ENCODE measurements around the gene FEM1B. TPM values are rescaled to one million over a fixed set of nuclear protein-coding genes. Genes with fewer than 3 reads are reported as not detected.

FEM1B gene
- total RNA-seq, 1 donor from 2014 or later: 20.2 TPM

- DNase-seq (ENCODE audit: low read depth): no peak
- H3K4me3 ChIP-seq (ENCODE audit: low read depth, low read length): no peak overlapping the region
- no peak for TF ChIP-seq CTCF (conservative IDR thresholded peaks at IDR 0.05; ENCODE audit: low read depth, low read length)
These were observed 9.1 kb upstream of the FEM1B start for GRCh38 chr15:68268405-68268804.

GRCh38 chr15:68271854-68272471 lies 5.6 kb upstream of the FEM1B start:
- TF ChIP-seq CTCF (conservative IDR thresholded peaks at IDR 0.05; ENCODE audit: low read depth, low read length): no peak

GRCh38 chr15:68272721-68273271 lies 4.7 kb upstream of the FEM1B start:
- DNase-seq (ENCODE audit: low read depth): no peak
- TF ChIP-seq CTCF (conservative IDR thresholded peaks at IDR 0.05; ENCODE audit: low read depth, low read length): no peak
- no peak overlapping the region for H3K4me3 ChIP-seq (ENCODE audit: low read depth, low read length)

More at GRCh38 chr15:68271854-68272471, 5.6 kb upstream of the FEM1B start:
- H3K4me3 ChIP-seq (ENCODE audit: low read depth, low read length): no peak overlapping the region
- no peak for DNase-seq (ENCODE audit: low read depth)

- no peak for DNase-seq (ENCODE audit: low read depth)
- TF ChIP-seq CTCF (conservative IDR thresholded peaks at IDR 0.05; ENCODE audit: low read depth, low read length): no peak
- H3K4me3 ChIP-seq (ENCODE audit: low read depth, low read length): no peak overlapping the region
These were observed 3.2 kb upstream of the FEM1B start for GRCh38 chr15:68274201-68274848.

GRCh38 chr15:68275165-68275746 lies 2.3 kb upstream of the FEM1B start:
- no peak for DNase-seq (ENCODE audit: low read depth)
- no peak overlapping the region for H3K4me3 ChIP-seq (ENCODE audit: low read depth, low read length)
- no peak for TF ChIP-seq CTCF (conservative IDR thresholded peaks at IDR 0.05; ENCODE audit: low read depth, low read length)

GRCh38 chr15:68276668-68277067 lies 877 bp upstream of the FEM1B start:
- no peak for TF ChIP-seq CTCF (conservative IDR thresholded peaks at IDR 0.05; ENCODE audit: low read depth, low read length)
- no peak for DNase-seq (ENCODE audit: low read depth)
- H3K4me3 ChIP-seq (ENCODE audit: low read depth, low read length): peak overlapping the region; percentile 79
